ES-I3 (cell line): ENCODE data around the gene RBMS3.

Source experiments
- H3K36me3 ChIP-seq: 2 replicates; pipeline ENCODE4 v1.6.1; 2013; ENCODE audit warnings: mild to moderate bottlenecking, low read length, control low read depth, moderate library complexity; ENCODE audit not compliant: insufficient read depth
- H3K4me1 ChIP-seq: 2 replicates; pipeline ENCODE4 v1.6.1; 2013; ENCODE audit warnings: mild to moderate bottlenecking, control low read depth, low read length; ENCODE audit not compliant: insufficient read depth
- H3K9ac ChIP-seq: 2 replicates; pipeline ENCODE4 v1.6.1; 2013; ENCODE audit warnings: low read depth, mild to moderate bottlenecking, low read length, moderate library complexity
- H3K9me3 ChIP-seq: 2 replicates; pipeline ENCODE4 v1.6.1; 2013; ENCODE audit warnings: mild to moderate bottlenecking, low read length, moderate library complexity; ENCODE audit not compliant: control insufficient read depth, insufficient read depth

RBMS3 gene

DNA sequence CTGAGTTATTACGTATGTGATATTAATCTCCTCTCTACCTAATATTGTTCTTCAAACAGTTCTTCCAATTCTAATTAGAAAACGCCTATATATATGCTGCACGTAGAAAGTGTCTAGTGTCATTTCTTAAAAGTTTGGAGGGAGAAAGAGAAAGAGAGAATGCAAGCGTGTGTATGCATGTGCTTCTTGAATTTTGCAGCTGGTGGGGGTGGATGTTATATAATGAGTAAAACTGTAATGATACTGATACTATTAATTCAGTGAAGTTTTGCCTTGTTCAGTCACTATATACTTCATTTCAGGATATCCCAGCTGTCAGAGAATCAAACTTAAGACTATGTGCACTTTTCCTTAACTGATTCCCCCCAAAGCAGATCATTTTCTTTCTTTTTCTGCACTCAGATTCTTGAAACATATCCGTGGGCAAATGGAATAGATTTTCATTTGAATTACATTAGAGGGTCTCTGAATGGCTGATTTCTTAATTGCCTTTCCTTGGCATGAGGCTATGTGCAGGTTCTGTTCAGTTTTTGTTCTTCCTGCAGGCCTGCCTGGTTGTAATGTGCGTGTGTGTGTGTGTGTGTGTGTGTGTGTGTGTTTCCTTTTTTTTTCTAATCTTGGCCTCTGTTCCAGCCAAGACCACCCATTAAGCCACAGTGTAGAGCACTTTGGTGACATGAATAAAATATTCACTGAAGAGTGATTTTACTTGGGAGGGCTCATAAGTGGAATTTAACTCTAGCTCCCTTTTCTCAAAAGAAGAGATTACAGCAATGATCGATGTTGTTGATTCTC is 617.5 kb downstream of the RBMS3 start:
- H3K36me3 ChIP-seq: no peaks in the 10 kb centered on the region
- H3K4me1 ChIP-seq: no peaks in the 10 kb centered on the region

DNA sequence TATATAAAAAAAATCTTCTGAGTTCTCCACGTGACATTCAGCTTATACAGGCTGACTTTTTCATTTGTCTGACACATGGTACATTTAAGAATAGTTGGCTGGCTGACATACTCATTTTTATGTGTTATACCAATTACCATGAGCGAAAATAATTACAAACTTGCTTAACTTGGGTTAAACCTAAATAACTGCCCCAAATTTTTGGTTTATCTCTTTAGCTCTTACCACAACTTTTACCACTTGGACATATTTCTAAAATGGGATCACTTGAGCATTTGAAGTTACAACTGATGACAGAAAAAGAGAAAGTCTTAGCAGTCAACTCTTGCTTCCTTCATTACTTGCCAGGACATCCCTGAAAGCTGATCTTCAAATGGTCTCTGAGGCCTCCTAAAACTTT is 618.1 kb downstream of the RBMS3 start:
- no peaks in the 10 kb centered on the region for H3K4me1 ChIP-seq
- no peaks in the 10 kb centered on the region for H3K36me3 ChIP-seq
- H3K9me3 ChIP-seq: no peaks in the 10 kb centered on the region
- H3K9ac ChIP-seq: no peak overlapping the region

More for the DNA sequence above, 617.5 kb downstream of the RBMS3 start:
- H3K9me3 ChIP-seq: no peaks in the 10 kb centered on the region
- H3K9ac ChIP-seq: no peak overlapping the region

DNA sequence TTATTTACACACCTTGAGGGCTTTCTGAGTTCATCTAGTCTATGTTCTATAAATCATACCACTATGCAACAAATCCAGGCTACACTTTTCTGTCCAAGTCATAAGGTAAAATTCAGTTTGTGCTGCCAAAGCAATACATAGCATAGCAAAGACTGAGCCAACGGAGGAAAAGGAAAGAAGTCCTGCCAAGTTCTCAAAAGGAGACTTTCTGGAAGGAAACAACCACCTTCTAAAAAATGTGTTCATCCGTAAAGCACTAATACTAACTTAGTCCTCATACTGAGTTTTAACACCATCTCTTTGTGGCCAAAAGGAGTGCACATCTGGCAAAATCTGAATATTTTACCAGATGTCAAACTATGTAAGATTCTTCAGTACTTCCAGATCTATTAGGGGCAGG is 620.2 kb downstream of the RBMS3 start:
- Histone ChIP-seq H3K4me1 (no peaks in the 10 kb centered on the region), H3K9me3 (no peaks in the 10 kb centered on the region), H3K36me3 (no peaks in the 10 kb centered on the region), H3K9ac (no peak overlapping the region)

DNA sequence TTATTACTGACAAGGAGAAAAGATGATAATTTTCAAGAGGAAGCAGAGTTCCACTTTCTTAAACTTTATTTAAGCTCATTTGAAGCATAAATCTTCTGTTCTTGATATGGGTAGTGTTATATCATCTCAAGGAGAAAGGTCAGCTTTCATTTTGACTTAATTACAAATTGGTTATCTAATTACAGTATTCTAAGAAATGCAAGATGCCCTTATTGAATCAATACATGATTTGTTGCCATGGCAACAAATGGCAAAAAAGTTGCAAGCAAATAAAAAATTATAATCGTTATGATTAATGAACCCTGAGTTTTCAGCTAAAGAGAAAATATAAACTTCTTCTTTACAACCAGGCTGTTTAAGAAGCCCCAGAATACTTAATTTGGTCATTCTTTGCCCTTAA is 622.7 kb downstream of the RBMS3 start:
- no peak overlapping the region for H3K9ac ChIP-seq
- H3K9me3 ChIP-seq: no peaks in the 10 kb centered on the region
- no peaks in the 10 kb centered on the region for H3K36me3 ChIP-seq
- H3K4me1 ChIP-seq: no peaks in the 10 kb centered on the region

DNA sequence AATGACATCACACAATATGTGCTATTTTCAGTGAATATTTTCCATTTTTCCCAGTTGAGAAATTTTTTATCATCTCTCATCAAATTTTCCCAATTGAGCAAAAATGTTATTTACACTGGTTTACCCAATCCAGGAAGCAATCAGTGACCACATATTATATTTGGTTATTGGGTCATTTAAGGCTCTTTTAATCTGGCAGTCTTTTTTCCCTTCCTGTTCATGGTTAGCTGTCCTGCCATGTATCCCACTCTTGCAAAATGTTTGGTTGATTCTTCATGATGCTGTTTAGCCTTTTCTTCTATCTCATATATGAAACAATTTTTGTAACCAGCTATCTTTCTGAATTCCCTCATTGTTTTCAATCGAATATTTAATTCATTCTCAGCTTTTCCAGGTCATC is 626.0 kb downstream of the RBMS3 start:
- Histone ChIP-seq H3K9ac (no peak overlapping the region), H3K9me3 (no peaks in the 10 kb centered on the region), H3K36me3 (no peaks in the 10 kb centered on the region), H3K4me1 (no peaks in the 10 kb centered on the region)

DNA sequence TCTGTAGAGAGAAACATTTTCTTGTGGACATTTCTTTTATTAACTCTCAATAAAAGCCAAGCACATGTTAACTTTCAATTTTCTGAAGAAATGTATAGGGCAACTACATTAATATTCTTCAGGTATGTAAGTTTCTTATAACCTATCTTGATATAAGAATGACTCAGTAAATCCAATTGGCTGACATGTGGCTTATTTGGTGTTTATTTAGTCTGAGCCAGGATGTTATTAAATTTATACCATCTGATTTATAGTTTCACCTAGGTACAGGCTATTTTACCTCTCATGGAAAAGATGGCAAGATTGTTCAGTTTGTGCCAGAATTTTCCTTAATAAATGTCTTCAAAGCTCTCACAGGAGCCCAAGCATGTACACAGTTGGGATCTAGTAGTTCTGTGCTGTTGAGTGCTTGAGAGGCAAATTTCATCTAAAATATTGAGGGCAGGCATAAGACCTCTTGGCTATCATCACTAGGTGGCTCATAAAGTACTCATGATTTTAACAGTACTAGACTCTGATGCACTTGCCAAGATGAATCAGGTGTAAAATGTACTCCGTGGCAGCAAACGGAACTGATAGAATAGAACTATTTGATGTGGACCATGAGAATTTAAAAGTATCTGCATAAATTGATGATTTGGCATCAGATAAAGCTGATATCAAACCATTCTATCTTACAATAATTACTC is 631.9 kb downstream of the RBMS3 start:
- H3K9me3 ChIP-seq: no peaks in the 10 kb centered on the region; the same call in 1 of the 2 replicates

DNA sequence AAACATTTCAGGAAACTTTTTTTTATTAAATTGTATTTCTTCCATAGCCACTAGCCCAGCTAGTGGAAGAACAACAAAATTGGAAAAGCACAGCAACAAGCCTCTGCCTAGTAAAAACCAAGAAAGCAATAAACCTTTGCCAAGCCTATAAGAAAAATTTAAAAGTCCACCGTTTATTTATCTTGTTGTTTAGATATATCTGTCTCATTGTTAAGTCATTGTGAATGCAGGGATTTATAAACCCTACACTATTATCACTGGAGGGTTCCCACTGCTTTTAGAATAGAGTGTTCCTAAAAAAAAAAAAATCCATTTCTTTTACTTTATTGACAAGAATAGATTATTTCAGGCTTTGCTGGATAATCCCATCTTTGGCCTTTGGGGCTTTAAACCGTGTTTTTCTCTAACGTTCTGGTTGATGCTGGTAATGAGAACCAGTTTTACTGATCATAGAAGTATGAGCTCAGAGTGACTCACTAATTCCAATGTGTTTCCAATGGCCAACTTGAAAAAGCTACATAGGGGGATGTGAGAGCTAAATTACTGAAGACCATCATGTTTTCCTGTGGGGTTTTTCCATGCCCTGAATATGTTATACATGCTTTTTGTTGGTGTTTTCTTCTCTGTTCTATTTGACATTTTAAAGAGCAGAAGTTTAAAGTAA is 634.1 kb downstream of the RBMS3 start:
- Histone ChIP-seq H3K9ac (no peak overlapping the region), H3K9me3 (no peaks in the 10 kb centered on the region; the same call in 1 of the 2 replicates), H3K4me1 (no peaks in the 10 kb centered on the region), H3K36me3 (no peaks in the 10 kb centered on the region)

More for the DNA sequence above, 631.9 kb downstream of the RBMS3 start:
- no peak overlapping the region for H3K9ac ChIP-seq
- no peaks in the 10 kb centered on the region for H3K4me1 ChIP-seq
- no peaks in the 10 kb centered on the region for H3K36me3 ChIP-seq

DNA sequence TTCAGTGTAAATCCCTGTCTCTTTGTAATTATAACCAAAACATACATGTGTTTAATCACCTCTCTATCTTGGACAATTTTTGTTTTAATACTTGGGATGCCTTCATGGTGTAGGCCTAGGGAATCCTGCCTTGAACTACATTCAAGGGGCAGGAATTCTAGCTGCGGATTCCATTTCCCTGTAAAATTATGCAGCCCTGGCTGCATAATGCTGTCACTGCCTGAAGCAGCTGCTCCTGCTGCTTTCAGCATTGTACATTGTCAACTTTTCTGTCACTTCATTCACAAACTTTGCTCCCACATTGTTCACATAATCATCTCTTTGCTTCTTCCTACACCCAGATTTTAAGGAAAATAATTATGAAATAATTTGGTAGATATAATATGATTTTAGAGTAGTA is 638.7 kb downstream of the RBMS3 start:
- H3K36me3 ChIP-seq: no peaks in the 10 kb centered on the region
- H3K9me3 ChIP-seq: no peaks in the 10 kb centered on the region; the same call in 1 of the 2 replicates
- no peak overlapping the region for H3K9ac ChIP-seq
- no peaks in the 10 kb centered on the region; the same call in none of the 2 replicates for H3K4me1 ChIP-seq

DNA sequence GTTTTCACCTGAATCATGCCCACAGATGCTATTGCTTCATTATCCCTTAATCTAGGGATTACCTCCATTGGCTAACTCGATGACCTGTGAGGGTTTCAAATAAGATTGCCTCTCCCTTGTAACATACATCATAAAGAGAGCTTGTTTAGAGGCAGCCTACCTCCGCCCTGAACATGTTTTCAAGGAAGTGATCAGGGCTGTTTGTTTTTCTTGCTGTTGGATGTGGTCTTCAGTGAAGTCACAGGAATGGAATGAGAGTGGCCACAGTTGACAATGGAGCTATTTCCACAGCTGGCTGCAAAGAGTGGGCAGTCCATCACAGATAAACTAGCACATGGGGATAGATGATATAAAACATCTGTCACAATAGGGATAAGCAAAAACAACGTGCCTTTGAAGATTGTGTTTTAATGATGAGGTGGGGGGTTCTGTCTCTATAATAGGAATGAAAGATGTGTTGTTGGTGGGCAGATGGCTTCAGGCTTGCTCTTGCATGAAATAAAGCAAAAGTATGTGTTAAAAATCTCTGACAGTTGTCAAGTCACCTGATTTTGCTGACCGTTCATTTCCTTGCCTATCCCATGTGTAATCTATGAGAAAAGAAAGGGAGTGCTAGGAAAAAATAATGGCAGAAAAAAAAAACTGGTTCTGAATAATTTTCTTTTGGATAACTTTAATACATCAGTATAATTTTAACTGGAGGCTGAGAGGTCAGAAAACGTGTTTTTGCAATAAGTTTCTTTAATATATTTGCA is 642.3 kb downstream of the RBMS3 start:
- Histone ChIP-seq H3K4me1 (peaks cover 6% of the 10 kb centered on the region), H3K9ac (no peak overlapping the region), H3K36me3 (no peaks in the 10 kb centered on the region), H3K9me3 (no peaks in the 10 kb centered on the region)

DNA sequence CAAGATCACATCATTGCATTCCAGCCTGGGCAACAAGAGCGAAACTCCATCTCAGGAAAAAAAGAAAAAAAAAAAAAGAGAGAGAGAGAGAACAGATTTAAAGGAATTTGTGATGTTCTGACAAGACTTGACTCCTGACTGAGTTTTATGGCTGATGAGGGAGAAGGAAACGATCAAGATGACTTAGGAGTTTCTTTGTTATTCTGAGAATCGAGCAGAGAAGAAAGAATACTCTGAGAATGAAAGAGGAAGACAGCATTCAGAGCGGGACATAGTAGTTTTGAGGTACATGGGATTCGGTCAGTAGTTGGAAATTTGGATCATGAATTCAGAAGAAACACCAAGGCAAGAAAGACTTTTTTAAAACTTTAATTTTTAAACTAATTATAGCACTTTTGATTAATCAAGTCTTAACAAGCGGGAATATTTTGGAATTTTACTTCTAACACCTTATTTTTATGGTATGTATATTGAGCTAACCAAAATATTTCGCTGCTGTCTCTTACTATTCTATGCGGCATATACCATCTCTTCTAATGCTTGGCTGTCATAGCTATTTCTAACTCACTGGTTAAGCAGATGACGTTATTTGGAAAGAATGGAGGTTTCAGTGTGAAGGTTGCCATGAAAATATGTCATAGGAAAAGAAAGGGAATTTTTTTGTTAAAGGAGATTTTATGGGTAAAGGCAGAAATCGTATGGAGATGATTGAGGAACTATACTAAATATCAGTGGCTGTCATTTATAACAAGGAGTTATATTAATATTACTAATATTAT is 644.1 kb downstream of the RBMS3 start:
- H3K9me3 ChIP-seq: no peaks in the 10 kb centered on the region
- H3K4me1 ChIP-seq: peaks cover 6% of the 10 kb centered on the region
- H3K9ac ChIP-seq: no peak overlapping the region
- H3K36me3 ChIP-seq: no peaks in the 10 kb centered on the region

DNA sequence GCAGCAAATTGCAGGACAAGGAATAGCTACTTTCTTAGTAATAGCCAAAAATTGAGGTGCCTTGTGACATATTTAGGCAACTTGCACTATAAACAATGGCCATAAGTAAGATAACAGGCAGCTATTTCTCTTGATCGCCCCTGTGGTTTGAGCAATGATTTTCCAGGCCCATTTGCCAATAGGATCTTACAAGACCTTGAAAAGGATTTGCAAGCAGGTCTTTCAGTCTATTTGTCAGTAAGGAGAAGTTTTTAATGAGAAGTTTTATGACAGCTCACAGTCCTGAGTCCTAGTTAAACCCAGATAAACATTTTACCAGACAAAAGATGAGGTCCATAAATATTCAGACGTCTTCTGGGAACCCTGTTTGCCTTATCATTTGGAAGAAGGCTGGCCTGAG is 645.5 kb downstream of the RBMS3 start:
- Histone ChIP-seq H3K9me3 (no peaks in the 10 kb centered on the region), H3K4me1 (peaks cover 6% of the 10 kb centered on the region), H3K36me3 (no peaks in the 10 kb centered on the region), H3K9ac (no peak overlapping the region)

DNA sequence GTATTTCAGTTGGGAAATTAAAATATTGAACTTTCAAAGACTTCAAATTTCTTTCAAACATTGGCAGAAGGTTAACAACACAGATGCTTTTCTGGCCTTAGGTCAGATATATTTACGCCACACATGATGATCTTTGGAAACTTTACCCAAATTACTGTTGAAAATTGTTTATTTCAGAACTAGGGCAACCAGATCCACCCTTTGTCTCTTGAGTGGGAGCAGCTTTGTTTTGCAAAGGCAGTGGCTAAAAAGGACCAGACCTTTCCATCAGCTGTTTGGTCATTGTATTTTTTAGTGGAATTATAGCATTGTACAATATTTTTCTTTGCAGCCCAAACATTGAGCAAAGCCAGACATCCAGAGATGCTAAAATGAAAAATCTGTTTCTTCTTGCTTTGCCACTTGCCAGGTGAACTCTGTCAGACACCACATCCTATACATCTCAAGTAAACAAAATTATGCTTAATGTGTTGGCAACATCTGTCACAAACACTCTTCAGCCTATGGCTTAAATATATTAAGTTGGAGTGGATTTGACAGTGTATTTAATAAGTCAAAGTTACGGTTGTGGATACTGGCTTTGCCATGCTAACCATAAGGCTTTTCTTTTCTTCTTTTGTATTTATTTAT is 651.9 kb downstream of the RBMS3 start:
- no peaks in the 10 kb centered on the region for H3K36me3 ChIP-seq
- H3K9ac ChIP-seq: no peak overlapping the region
- peaks cover 16% of the 10 kb centered on the region for H3K4me1 ChIP-seq
- H3K9me3 ChIP-seq: no peaks in the 10 kb centered on the region

DNA sequence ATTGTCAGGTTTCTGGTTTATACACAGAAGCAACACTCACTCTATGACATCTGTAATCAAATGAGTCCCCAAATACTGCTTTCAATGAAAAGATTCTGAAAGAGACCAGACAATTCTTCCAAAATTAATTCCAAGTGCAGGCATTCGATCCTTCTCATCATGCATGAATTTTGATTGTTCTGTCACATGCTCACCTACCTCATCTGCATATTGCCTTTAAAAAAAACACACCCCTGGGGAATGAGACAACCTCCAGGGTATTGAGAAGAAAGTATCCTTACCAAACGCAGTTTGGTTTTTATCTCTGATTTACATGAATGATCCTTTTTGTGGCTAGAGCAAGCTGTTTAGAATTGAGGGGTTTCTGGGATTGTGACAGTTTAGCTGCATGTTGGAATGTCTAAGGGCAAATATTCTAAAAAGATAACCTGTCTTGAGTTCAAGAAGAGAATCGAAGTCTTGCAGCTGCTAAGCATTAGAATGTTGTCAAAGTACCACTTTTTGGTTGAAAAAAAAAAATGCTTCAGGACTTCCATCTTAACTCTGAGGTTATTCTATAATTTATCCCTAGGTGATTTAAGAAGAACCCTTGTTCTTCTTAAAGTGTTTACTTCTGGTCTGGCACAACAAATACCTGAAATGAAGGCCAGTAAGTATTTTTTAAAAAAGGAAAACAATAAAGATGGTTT is 653.1 kb downstream of the RBMS3 start:
- Histone ChIP-seq H3K36me3 (no peaks in the 10 kb centered on the region), H3K9me3 (no peaks in the 10 kb centered on the region), H3K4me1 (peaks cover 16% of the 10 kb centered on the region), H3K9ac (no peak overlapping the region)
